Renal cortex interstitium (tissue), 15 donors: Measurements from ENCODE around the gene GMFB. TPM values are rescaled to one million over a fixed set of nuclear protein-coding genes. Genes with fewer than 3 reads are reported as not detected.

Experiments used
- DNase-seq, 11 donors: peaks; one replicate each; pipeline ENCODE4 v3.0.0-alpha.2; 2013; ENCODE audit warnings: low read depth in 9 of 11, low spot score in 4 of 11; ENCODE audit errors: extremely low read depth in 1 of 11
- long read RNA-seq, 16 experiments: transcript quantifications; one replicate each; lab custom pipeline, GENCODE V29; 2026
- polyA plus RNA-seq, 3 donors: library from polyadenylated mRNA; unstranded; fragments of 120-200 nt; gene quantifications; one replicate each; pipeline ENCODE4 v1.2.1, GENCODE V29; 2013; ENCODE audit not compliant: insufficient read length in 3 of 3

Gene GMFB
- polyA plus RNA-seq: 100 to 1,000 TPM in 1 of 3 donors, 10 to 100 TPM in 2; 86.3 to 109 (median 92.2) TPM
- long read RNA-seq, donor 1, full-length matches to known transcripts: 8 of 8 reads
- long read RNA-seq, donor 1, partial matches to known transcripts: 0 of 8 reads
- long read RNA-seq, donor 1, other reads (novel, unspliced or antisense): 0 of 8 reads
- long read RNA-seq, donor 2, full-length matches to known transcripts: 18 of 26 reads
- long read RNA-seq, donor 2, partial matches to known transcripts: 0 of 26 reads
- long read RNA-seq, donor 2, other reads (novel, unspliced or antisense): 8 of 26 reads
- long read RNA-seq, donor 3, full-length matches to known transcripts: 29 of 37 reads
- long read RNA-seq, donor 3, partial matches to known transcripts: 8 of 37 reads
- long read RNA-seq, donor 3, other reads (novel, unspliced or antisense): 0 of 37 reads
- long read RNA-seq, donor 4, full-length matches to known transcripts: 10 of 10 reads
- long read RNA-seq, donor 4, partial matches to known transcripts: 0 of 10 reads
- long read RNA-seq, donor 4, other reads (novel, unspliced or antisense): 0 of 10 reads
- long read RNA-seq, donor 5: 0 reads
- long read RNA-seq, donor 6, full-length matches to known transcripts: 23 of 30 reads
- long read RNA-seq, donor 6, partial matches to known transcripts: 7 of 30 reads
- long read RNA-seq, donor 6, other reads (novel, unspliced or antisense): 0 of 30 reads
- long read RNA-seq, donor 7, full-length matches to known transcripts: 12 of 30 reads
- long read RNA-seq, donor 7, partial matches to known transcripts: 18 of 30 reads
- long read RNA-seq, donor 7, other reads (novel, unspliced or antisense): 0 of 30 reads
- long read RNA-seq, donor 8: 0 reads
- long read RNA-seq, donor 9, full-length matches to known transcripts: 12 of 12 reads
- long read RNA-seq, donor 9, partial matches to known transcripts: 0 of 12 reads
- long read RNA-seq, donor 9, other reads (novel, unspliced or antisense): 0 of 12 reads
- long read RNA-seq, donor 10, full-length matches to known transcripts: 12 of 34 reads
- long read RNA-seq, donor 10, partial matches to known transcripts: 22 of 34 reads
- long read RNA-seq, donor 10, other reads (novel, unspliced or antisense): 0 of 34 reads
- long read RNA-seq, donor 11, full-length matches to known transcripts: 15 of 21 reads
- long read RNA-seq, donor 11, partial matches to known transcripts: 0 of 21 reads
- long read RNA-seq, donor 11, other reads (novel, unspliced or antisense): 6 of 21 reads
- long read RNA-seq, donor 12, full-length matches to known transcripts: 1 of 1 reads
- long read RNA-seq, donor 12, partial matches to known transcripts: 0 of 1 reads
- long read RNA-seq, donor 12, other reads (novel, unspliced or antisense): 0 of 1 reads
- long read RNA-seq, donor 13: 0 reads
- long read RNA-seq, donor 14, full-length matches to known transcripts: 15 of 15 reads
- long read RNA-seq, donor 14, partial matches to known transcripts: 0 of 15 reads
- long read RNA-seq, donor 14, other reads (novel, unspliced or antisense): 0 of 15 reads
- long read RNA-seq, donor 15, full-length matches to known transcripts: 6 of 6 reads
- long read RNA-seq, donor 15, partial matches to known transcripts: 0 of 6 reads
- long read RNA-seq, donor 15, other reads (novel, unspliced or antisense): 0 of 6 reads
- long read RNA-seq, donor 16, full-length matches to known transcripts: 39 of 53 reads
- long read RNA-seq, donor 16, partial matches to known transcripts: 5 of 53 reads
- long read RNA-seq, donor 16, other reads (novel, unspliced or antisense): 9 of 53 reads

- peak; percentile 72 to 90 (median 85) for DNase-seq
These were observed at the start of gene GMFB for GRCh38 chr14:54488646-54489317. Gene GMFB (minus strand): TSS chr14:54488980. CDS start chr14:54488927, 53 bp downstream.

GRCh38 chr14:54538055-54538454 is 49.3 kb upstream of the GMFB start:
- DNase-seq: no peak

- no peak for DNase-seq
These were observed 48.9 kb upstream of the GMFB start for GRCh38 chr14:54537651-54538050.

- DNase-seq: peak in 1 of 11 donors; percentile 6
These were observed 46.9 kb upstream of the GMFB start for GRCh38 chr14:54535646-54536045.

GRCh38 chr14:54535126-54535525 is 46.3 kb upstream of the GMFB start:
- no peak for DNase-seq

- no peak for DNase-seq
These were observed 44.3 kb upstream of the GMFB start for GRCh38 chr14:54533100-54533499.

GRCh38 chr14:54532111-54533012 is 43.6 kb upstream of the GMFB start:
- no peak for DNase-seq

GRCh38 chr14:54529811-54530210 is 41.0 kb upstream of the GMFB start:
- no peak for DNase-seq

- no peak for DNase-seq
These were observed 40.2 kb upstream of the GMFB start for GRCh38 chr14:54528973-54529372.

GRCh38 chr14:54524410-54524809 is 35.6 kb upstream of the GMFB start:
- no peak for DNase-seq

- DNase-seq: no peak
These were observed 27.9 kb upstream of the GMFB start for GRCh38 chr14:54516709-54517108.

GRCh38 chr14:54515670-54516069 is 26.9 kb upstream of the GMFB start:
- no peak for DNase-seq

GRCh38 chr14:54512393-54512792 is 23.6 kb upstream of the GMFB start:
- DNase-seq: no peak

GRCh38 chr14:54509546-54510501 is 21.0 kb upstream of the GMFB start, which contains the start of gene CGRRF1:
Gene CGRRF1 (plus strand): TSS chr14:54509906. CDS start chr14:54509960, 54 bp downstream.
- peak; percentile 94 to 99 (median 98) for DNase-seq

- DNase-seq: no peak
These were observed 14.7 kb upstream of the GMFB start for GRCh38 chr14:54503486-54503885.
